ENCODE measurements around the gene MTCL1.

Gene MTCL1

GRCh38 chr18:8721094-8721669, 15.8 kb downstream of the MTCL1 start:
- TF ChIP-seq, protein P1, sequence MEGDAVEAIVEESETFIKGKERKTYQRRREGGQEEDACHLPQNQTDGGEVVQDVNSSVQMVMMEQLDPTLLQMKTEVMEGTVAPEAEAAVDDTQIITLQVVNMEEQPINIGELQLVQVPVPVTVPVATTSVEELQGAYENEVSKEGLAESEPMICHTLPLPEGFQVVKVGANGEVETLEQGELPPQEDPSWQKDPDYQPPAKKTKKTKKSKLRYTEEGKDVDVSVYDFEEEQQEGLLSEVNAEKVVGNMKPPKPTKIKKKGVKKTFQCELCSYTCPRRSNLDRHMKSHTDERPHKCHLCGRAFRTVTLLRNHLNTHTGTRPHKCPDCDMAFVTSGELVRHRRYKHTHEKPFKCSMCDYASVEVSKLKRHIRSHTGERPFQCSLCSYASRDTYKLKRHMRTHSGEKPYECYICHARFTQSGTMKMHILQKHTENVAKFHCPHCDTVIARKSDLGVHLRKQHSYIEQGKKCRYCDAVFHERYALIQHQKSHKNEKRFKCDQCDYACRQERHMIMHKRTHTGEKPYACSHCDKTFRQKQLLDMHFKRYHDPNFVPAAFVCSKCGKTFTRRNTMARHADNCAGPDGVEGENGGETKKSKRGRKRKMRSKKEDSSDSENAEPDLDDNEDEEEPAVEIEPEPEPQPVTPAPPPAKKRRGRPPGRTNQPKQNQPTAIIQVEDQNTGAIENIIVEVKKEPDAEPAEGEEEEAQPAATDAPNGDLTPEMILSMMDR (IDR thresholded peaks at IDR 0.05; ENCODE audit: unreplicated experiment in 3 of 3) = no peak
- H3K4me1 Mint-ChIP-seq = no peaks in the 10 kb centered on the region
- H3K36me3 Mint-ChIP-seq (ENCODE audit: low read depth) = peaks cover 4% of the 10 kb centered on the region
- H3K4me3 Mint-ChIP-seq = no peak overlapping the region
- H3K27ac Mint-ChIP-seq = no peak overlapping the region
- H3K9me3 Mint-ChIP-seq = no peaks in the 10 kb centered on the region
- peaks cover 9% of the 10 kb centered on the region for H3K27me3 Mint-ChIP-seq (ENCODE audit: low read depth)

- no peak overlapping the region for H3K27ac Mint-ChIP-seq
- H3K27me3 Mint-ChIP-seq (ENCODE audit: low read depth) = peaks cover 9% of the 10 kb centered on the region
- no peak overlapping the region for H3K4me3 Mint-ChIP-seq
- H3K36me3 Mint-ChIP-seq (ENCODE audit: low read depth) = peaks cover 6% of the 10 kb centered on the region
- no peaks in the 10 kb centered on the region for H3K9me3 Mint-ChIP-seq
- no peaks in the 10 kb centered on the region for H3K4me1 Mint-ChIP-seq
- TF ChIP-seq, protein P1 (IDR thresholded peaks at IDR 0.05; ENCODE audit: unreplicated experiment in 3 of 3) = no peak
Observed at GRCh38 chr18:8721716-8722115, 16.4 kb downstream of the MTCL1 start.

- Mint-ChIP-seq H3K9me3 (no peaks in the 10 kb centered on the region), H3K4me3 (no peak overlapping the region), H3K27me3 (ENCODE audit: low read depth) (peaks cover 4% of the 10 kb centered on the region), H3K36me3 (ENCODE audit: low read depth) (peaks cover 6% of the 10 kb centered on the region), H3K4me1 (no peaks in the 10 kb centered on the region), H3K27ac (no peak overlapping the region)
- TF ChIP-seq, protein P1 (IDR thresholded peaks at IDR 0.05; ENCODE audit: unreplicated experiment in 3 of 3) = no peak
Observed at GRCh38 chr18:8722946-8723820, 17.8 kb downstream of the MTCL1 start.

DNA sequence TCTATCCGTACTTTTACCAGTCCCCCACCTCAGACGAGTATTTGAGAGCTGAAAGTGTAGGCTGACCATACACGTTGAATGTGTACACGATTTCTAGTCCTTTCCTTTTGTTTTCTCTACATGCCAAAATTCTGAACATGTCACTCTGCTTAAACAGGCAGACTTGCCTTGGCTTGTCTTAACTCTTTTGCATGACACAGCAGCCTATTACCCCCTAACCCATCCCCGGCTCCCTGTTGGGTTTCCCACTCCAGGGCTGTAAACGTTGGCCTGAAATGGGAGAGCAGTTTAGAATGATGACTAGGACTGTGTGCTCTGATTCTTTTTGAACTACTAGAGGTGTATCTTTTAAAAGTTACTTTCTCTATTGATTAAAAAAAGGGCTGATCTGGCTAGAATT, 19.1 kb downstream of the MTCL1 start:
- Mint-ChIP-seq H3K4me3 (no peak overlapping the region), H3K27ac (no peak overlapping the region), H3K27me3 (ENCODE audit: low read depth) (peaks cover 4% of the 10 kb centered on the region), H3K4me1 (no peaks in the 10 kb centered on the region), H3K9me3 (no peaks in the 10 kb centered on the region), H3K36me3 (ENCODE audit: low read depth) (peaks cover 6% of the 10 kb centered on the region)
- TF ChIP-seq, protein P1 (IDR thresholded peaks at IDR 0.05; ENCODE audit: unreplicated experiment in 3 of 3) = no peak

DNA sequence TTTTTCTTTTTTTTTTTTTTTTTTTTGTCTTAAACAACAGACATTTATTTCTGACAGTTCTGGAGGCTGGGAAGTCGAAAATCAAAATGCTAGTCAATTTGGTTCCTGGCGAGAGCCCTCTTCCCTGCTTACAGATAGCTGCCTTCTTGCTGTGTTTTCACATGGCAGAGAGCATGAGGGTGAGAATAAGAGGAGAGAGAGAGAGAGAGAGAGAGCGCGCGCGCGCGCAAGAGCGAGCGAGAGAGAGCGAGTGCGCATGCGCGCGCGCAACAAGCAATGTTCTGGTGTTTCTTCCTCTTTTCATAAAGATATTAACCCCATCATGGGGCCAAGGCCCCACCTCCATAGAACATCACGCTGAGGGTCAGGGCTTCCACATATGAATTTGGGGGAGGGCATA, 20.9 kb downstream of the MTCL1 start:
- TF ChIP-seq, protein P1 (IDR thresholded peaks at IDR 0.05; ENCODE audit: unreplicated experiment in 3 of 3) = no peak
- Mint-ChIP-seq H3K27me3 (ENCODE audit: low read depth) (peaks cover 4% of the 10 kb centered on the region), H3K36me3 (ENCODE audit: low read depth) (peaks cover 6% of the 10 kb centered on the region), H3K9me3 (no peaks in the 10 kb centered on the region), H3K4me1 (no peaks in the 10 kb centered on the region), H3K27ac (no peak overlapping the region), H3K4me3 (no peak overlapping the region)
